Fibroblast of skin of right quadriceps (primary cell): ENCODE measurements around the gene CEP85.
A peak's percentile ranks its signal among the peaks of the same experiment; 100 is the strongest.

Experiments
- DNase-seq: peaks from one replicate; pipeline ENCODE4 v3.0.0-alpha.2; 2013

The CEP85 gene

DNA sequence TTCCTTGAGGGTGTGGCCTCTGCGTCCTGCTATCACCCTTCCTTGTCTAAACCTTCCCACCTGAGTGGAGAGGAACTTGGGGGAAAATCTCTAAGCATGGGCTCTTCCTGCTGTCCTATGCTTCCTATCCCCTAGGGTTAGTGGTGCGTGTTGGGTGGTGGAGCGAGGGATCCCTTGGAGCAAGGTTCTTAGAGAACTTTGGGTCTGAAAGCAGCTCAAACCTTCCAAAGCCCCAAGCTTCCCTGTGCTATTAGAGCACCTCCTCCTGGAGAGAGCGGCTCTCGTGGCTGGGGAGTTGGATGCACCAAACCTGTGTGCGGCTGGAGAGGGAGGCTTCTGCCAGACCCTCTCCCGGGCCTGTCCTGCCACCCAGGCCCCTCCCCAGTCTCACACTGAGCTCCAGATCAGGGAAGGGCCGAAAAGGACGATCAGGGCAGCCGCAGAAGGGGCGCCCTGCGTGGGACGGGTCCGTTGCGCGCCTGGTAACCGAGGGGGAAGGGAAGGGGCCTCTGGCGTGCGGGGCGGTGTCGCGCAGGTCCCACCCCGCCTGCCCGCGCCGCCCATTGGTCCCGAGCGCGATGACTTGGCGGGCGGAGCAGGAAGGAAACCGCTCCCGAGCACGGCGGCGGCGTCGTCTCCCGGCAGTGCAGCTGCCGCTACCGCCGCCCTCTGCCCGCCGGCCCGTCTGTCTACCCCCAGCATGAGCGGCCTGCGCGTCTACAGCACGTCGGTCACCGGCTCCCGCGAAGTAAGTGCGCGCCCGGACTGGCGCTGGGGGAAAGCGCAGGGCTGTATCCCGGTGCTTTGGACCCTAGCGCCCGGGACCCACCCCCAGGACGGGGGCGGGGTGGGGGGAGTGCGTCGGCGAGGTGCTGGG, 45.7 kb downstream of the CEP85 start, which contains the start of gene SH3BGRL3:
TSS of gene SH3BGRL3 (plus strand) at position 631 of the 877 bp plus-strand sequence. CDS start at position 701, 70 bp downstream.
- peak; percentile 84 for DNase-seq

DNA sequence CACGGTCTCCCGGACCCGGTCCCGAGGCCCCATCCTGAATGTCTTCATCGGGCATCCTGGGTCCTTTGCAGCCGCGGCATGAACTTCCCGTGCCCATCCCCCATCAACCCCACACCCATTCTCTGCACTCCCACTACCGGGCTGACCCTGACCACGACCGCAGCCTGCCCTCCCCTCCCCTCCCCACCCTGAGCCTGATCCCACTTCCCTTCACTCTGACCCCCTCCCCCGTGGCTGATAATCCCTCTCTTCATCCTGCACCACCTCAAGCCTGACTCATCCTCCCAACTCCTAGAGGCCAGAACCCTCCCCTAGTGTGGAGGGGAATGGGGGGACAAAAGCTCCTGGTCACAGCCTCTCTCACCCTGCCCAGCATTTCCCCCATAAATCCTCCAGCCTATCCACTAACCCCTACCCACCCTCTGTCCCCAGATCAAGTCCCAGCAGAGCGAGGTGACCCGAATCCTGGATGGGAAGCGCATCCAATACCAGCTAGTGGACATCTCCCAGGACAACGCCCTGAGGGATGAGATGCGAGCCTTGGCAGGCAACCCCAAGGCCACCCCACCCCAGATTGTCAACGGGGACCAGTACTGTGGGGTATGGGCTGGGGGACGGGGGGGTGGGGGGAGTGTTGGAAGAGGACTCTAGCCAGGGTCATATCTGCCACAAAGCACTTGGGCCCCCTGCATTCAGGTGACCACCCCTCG, 46.5 kb downstream of the CEP85 start:
- DNase-seq = peak; percentile 66

DNA sequence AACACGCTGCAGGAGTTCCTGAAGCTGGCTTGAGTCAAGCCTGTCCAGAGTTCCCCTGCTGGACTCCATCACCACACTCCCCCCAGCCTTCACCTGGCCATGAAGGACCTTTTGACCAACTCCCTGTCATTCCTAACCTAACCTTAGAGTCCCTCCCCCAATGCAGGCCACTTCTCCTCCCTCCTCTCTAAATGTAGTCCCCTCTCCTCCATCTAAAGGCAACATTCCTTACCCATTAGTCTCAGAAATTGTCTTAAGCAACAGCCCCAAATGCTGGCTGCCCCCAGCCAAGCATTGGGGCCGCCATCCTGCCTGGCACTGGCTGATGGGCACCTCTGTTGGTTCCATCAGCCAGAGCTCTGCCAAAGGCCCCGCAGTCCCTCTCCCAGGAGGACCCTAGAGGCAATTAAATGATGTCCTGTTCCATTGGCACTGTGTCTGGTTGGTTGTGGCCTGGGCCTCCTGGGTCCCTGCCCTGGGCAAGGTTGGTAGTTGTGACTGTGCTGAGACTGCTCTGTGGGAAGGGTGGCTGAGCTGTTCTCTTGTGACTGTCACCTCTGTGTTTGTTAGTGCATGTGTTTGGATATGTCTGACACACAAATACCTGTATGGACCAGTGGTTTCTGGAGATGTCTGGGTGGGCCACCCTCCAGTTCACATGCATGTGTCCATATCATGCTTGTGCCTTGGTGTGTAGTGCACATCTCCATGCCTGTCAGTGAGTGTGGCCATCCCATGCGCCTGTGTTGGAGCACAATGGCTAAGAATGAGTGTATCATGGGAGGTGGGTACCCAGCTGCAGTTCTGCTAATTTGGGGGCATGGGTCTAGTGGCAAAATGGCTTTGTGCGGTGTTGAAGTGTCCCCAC, 47.3 kb downstream of the CEP85 start:
- DNase-seq = peak; percentile 41

- peak; percentile 68 for DNase-seq
These were observed 48.0 kb downstream of the CEP85 start for GRCh38 chr1:26281971-26282370.

GRCh38 chr1:26282401-26282918, 48.5 kb downstream of the CEP85 start:
- no peak for DNase-seq

DNA sequence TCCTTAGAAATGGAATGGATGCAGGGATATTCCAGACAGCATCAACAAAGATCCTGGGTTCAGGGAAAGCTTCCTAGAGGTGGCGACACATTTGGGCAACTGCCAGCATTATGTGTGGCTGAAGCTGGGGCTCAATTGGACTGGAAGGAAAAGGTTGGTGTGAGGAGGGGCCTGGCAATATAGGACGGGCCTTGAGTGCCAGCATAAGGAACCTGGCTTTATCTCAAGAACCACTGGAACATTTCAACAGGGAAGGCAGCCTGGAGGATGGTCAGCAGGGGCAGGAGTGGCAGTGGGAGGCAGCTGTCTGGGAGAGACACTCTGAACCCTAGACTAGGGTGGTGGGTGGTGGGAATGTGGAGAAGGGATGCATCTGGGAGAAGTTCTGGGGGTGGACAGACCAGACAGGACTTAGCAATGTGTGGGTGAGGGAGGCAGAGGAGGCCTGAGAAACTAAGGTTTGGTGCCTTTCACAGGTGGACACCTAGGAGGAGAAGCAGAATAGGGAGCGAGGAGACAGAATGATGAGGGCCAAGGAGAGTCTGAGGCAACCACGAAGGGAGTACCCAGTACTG, 49.4 kb downstream of the CEP85 start:
- peak; percentile 15 for DNase-seq

DNA sequence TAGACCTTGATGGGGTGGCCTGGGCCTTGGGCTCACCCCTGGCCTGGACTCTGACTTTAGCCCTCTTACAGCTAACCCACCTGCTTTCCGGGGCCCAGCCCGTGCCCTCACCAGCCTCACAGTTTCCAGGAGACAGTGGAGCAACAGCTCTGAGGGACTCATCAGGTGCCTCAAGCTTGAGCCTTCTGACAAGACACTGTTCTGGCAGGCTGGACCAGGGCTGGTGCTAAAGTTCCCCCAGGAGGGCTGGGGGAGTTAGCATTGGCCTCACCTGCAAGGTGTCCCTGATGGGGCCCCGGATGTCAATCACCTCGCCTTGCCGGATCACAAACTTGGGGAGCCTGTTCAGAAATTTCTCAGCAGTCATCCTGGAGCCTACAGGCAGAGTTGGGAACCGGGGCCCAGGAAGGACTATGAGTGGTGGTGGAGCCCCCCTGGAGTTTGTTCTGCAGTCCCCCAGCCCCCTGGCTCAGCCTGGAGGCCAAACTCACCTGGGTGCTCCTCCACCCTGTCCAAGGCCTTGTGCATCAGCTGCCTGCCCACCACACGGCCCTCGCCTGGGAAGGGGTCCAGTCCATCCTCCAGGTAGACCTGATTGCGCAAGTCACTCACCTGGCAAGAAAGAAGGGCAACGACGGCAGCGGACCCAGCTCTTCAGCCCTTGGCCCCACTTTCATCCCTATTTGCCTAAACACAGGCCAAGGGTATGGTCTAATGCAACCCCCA, 50.0 kb downstream of the CEP85 start:
- no peak for DNase-seq

DNA sequence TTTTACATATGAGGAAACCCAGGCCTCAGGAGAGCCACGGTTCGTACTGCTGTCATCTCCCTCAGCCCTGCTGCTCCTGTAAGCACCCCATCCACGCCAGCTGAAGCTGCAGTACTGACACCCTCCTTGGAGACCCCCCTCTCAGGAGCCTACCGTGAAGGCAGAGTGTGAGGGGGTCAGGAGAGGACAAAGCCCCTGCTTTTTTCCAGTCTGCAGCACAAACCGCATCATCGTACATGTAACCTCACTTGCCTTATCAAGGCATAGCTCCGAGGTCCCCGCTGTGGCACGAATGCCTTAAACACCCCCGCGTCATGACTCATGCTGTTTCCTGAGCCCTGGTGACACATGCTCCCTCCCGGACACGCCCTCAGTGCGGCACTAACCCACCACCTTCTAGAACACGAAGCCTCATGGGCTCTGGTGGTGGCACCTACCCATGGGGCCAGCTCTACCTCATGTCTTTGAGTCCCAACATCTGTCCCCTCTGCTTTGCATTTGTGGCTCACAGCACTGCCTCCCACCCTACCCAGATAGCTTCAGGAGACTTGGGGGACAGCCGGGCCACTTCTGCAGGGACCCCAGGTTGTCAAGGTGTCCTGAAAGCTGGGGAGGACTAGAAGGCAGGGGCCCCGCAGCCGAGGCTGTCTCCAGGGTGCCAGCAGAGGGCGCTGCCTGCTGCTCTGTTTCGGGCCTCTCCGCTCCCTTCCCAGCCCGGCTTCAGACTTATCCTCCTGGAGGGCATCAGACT, 50.8 kb downstream of the CEP85 start:
- peak; percentile 92 for DNase-seq

DNA sequence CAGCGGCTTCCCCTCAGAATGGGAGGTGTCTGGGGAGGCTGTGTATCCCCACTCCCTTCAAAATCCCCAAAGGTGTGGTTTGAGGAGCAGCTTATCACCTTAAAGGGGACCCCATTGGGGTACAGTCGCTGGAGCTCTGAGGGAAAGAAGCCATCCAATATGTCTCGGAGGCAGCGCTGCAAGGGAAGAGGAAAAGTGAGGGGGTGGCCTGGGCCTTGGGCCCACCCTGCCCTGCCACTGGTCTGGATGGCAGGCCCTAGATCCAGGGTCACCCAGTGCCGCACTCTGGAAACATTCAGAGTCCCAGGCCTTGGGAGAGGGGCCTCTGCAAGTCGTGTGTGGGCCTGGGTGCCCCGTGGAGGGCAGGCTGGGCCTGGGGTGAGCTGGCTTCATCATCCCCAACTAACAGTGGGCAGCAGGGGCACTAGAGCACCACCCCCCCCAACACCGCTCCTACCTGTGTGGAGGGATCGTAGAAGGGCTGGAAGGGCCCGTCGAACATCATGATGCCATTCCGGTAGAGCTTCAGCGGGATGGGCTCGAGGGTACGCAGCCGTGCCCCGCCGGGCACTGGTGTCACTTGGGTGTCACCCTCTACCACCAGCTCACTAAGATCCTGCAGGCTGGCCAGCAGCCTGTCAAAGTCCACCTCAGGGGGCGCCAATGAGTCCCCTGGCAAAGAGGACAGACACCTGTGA, 51.5 kb downstream of the CEP85 start:
- no peak for DNase-seq

- no peak for DNase-seq
These were observed 52.0 kb downstream of the CEP85 start for GRCh38 chr1:26286064-26286416.

DNA sequence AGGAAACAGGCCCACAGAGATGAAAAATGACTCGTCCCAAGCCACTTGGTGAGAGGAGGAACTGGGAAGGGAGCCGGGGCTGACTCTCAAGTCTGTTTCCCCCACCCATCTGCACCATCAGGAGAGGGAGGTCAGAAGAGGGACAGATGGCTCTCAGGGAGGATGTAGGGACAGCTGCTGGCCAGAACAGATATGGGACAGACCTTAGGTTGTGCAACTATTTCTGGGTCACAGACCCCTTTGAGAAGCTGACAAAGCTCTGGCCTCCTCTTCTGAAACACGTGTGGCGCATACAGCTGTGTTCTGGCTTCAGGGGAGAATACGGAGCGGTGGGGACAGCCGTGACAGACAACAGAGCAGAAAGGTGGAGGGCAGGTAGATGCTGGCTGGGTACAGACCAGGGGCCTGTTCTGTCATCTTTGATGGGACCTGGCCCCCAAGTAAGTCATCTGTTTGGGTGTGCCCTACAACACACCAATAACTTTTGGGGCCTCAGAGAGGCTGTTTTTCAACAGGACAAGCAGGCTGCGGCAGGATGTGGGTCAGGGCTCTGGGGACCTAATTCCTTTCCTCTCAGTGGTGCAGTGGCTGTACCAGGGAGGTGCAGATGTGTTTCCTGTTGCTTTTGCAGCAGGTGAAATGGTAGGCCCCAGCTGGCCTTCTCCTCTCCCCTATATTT, 53.2 kb downstream of the CEP85 start:
- no peak for DNase-seq

- no peak for DNase-seq
These were observed 53.8 kb downstream of the CEP85 start for GRCh38 chr1:26287811-26288210.

GRCh38 chr1:26288311-26288941, 54.4 kb downstream of the CEP85 start:
- no peak for DNase-seq

- no peak for DNase-seq
These were observed 55.4 kb downstream of the CEP85 start for GRCh38 chr1:26289158-26290059.

DNA sequence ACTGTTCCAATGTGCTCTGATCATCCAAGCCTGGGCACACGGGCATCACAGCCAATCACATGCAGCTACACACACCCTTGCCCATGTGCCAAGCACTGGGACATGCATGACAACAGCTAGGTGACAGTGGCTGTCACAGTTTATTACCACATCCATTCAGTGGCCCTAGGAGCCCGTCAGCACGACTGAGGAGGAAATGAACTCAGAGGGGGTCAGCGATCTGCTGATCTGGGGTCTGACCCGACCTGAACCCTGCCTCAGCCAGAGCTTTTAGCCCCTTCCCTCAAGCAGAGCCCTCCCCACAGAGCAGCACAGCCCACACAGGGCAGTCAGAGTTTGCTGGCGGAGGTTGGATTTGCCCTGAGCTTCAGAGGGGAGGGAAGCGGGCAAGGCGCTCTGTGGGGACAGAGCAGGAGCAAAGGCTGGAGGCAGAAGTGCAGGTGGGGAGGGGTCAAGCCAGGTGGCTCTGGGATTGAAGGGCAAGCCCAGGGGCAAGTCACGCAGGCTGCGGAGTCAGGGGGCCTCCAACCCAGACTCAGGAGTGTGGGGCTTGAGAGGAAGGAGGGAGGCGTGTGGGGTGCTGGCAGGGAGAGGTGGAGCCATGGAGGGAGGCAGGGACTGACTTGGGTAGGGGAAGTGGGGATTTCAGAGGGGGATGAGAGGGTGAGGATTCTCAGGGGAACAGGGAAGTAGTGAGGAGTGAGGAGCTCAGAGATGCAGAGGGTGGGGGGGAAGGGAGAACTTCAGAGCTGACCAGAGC, 56.3 kb downstream of the CEP85 start:
- no peak for DNase-seq

- no peak for DNase-seq
These were observed 56.9 kb downstream of the CEP85 start for GRCh38 chr1:26290882-26291261.

GRCh38 chr1:26291433-26291832, 57.4 kb downstream of the CEP85 start:
- DNase-seq = no peak
